Mesodermal cell (in vitro differentiated cells): ENCODE data around the gene TPSD1.

Experiments used
- H3K27ac ChIP-seq: 2 replicates; pipeline ENCODE4 v1.7.0; 2013; ENCODE audit warnings: mild to moderate bottlenecking, low read depth, low read length, moderate library complexity; ENCODE audit not compliant: severe bottlenecking
- H3K36me3 ChIP-seq: 2 replicates; pipeline ENCODE4 v1.7.1; 2013; ENCODE audit warnings: mild to moderate bottlenecking, low read length, moderate library complexity; ENCODE audit not compliant: control insufficient read depth, insufficient read depth
- H3K4me1 ChIP-seq: one replicate; pipeline ENCODE4 v1.7.1; 2013; ENCODE audit warnings: mild to moderate bottlenecking, low read length; ENCODE audit not compliant: insufficient read depth, control insufficient read depth, poor library complexity, severe bottlenecking
- H3K4me3 ChIP-seq: 2 replicates; pipeline ENCODE4 v1.7.0; 2013; ENCODE audit warnings: low read length, control low read depth, mild to moderate bottlenecking; ENCODE audit not compliant: insufficient read depth, poor library complexity, severe bottlenecking; ENCODE audit errors: extremely low read depth
- H3K9me3 ChIP-seq: 2 replicates; pipeline ENCODE4 v1.7.1; 2013; ENCODE audit warnings: mild to moderate bottlenecking, low read length, moderate library complexity; ENCODE audit not compliant: control insufficient read depth
- WGBS, 2 experiments: methylation state at CpG; one replicate each; pipeline ENCODE4 v1.1.5; 2013; ENCODE audit warnings: missing lambda C conversion rate in 2 of 2; ENCODE audit not compliant: insufficient coverage in 2 of 2; 5-methylcytosine and 5-hydroxymethylcytosine counted together

Gene TPSD1

GRCh38 chr16:1257561-1258224 is 1.8 kb downstream of the TPSD1 start:
- WGBS, 2 experiments = 85 to 91% methylated on average over 23 to 32 of the region's 34 CpGs
- H3K4me3 ChIP-seq = no peak overlapping the region
- H3K36me3 ChIP-seq = no peaks in the 10 kb centered on the region

GRCh38 chr16:1258225-1258600 is 2.3 kb downstream of the TPSD1 start:
- Histone ChIP-seq H3K36me3 (no peaks in the 10 kb centered on the region), H3K9me3 (no peaks in the 10 kb centered on the region), H3K27ac (no peak overlapping the region), H3K4me3 (no peak overlapping the region), H3K4me1 (no peaks in the 10 kb centered on the region)
- WGBS, 2 experiments = 83% methylated on average over 11 to 12 of the region's 12 CpGs

More at GRCh38 chr16:1257561-1258224, 1.8 kb downstream of the TPSD1 start:
- H3K27ac ChIP-seq = no peak overlapping the region
- H3K9me3 ChIP-seq = no peaks in the 10 kb centered on the region
- H3K4me1 ChIP-seq = no peaks in the 10 kb centered on the region

GRCh38 chr16:1258906-1259759 is 3.3 kb downstream of the TPSD1 start:
- 31 to 34% methylated on average over 34 to 39 of the region's 42 CpGs for WGBS, 2 experiments
- no peaks in the 10 kb centered on the region for H3K9me3 ChIP-seq
- no peak overlapping the region for H3K4me3 ChIP-seq
- no peak overlapping the region for H3K27ac ChIP-seq
- no peaks in the 10 kb centered on the region for H3K36me3 ChIP-seq
- H3K4me1 ChIP-seq = no peaks in the 10 kb centered on the region

DNA sequence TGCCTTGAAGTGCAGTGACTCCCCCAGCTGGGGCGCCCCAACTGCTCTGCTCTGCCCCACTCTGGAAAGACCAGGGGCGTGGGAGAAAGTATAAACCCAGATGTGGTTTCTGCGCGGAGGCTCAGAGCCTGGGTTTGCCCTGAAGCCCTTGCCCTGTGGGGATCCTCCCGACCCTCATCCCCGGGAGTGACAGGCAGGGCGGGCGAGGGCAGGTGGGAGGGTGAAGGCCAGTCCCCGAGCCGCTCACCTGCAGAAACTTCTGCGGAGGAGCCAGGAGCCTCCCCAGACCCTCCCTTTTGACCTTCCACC is 3.8 kb downstream of the TPSD1 start:
- Histone ChIP-seq H3K4me1 (no peaks in the 10 kb centered on the region), H3K4me3 (no peak overlapping the region), H3K36me3 (no peaks in the 10 kb centered on the region), H3K9me3 (peaks cover 3% of the 10 kb centered on the region), H3K27ac (no peak overlapping the region)
- 53 to 57% methylated on average over 9 to 10 of the region's 11 CpGs for WGBS, 2 experiments

DNA sequence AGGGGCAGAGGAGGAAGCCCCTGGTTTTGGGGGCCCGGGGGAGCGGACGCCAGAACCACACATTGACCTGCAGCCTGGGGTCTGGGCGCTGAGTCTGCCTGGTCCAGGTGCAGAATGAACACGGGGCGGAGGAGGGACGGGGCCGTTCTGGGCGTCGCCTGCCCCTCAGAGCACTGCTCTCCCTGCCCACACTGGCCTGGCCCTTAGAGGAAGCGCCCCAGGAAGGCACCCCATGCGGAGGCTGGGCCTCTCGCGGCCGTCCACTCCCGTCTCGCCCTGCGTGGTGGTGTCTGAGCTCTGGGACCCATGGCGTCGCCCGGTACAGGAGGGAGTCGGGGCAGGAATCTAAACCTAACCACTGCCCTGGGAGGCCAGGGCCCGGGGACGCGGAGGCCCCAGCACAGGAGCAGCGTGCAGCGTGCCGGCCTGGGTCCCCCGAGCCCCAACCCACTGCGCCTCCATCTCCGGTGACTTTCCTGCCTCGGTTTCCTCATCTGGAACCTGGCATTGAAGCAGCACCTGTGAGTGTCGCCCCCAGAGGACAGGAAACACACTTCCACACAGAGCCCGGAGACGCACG is 4.3 kb downstream of the TPSD1 start:
- Histone ChIP-seq H3K4me1 (no peaks in the 10 kb centered on the region), H3K9me3 (peaks cover 7% of the 10 kb centered on the region), H3K27ac (no peak overlapping the region), H3K4me3 (no peak overlapping the region), H3K36me3 (no peaks in the 10 kb centered on the region)
- WGBS, 2 experiments = 81 to 85% methylated on average over 32 of the region's 36 CpGs

DNA sequence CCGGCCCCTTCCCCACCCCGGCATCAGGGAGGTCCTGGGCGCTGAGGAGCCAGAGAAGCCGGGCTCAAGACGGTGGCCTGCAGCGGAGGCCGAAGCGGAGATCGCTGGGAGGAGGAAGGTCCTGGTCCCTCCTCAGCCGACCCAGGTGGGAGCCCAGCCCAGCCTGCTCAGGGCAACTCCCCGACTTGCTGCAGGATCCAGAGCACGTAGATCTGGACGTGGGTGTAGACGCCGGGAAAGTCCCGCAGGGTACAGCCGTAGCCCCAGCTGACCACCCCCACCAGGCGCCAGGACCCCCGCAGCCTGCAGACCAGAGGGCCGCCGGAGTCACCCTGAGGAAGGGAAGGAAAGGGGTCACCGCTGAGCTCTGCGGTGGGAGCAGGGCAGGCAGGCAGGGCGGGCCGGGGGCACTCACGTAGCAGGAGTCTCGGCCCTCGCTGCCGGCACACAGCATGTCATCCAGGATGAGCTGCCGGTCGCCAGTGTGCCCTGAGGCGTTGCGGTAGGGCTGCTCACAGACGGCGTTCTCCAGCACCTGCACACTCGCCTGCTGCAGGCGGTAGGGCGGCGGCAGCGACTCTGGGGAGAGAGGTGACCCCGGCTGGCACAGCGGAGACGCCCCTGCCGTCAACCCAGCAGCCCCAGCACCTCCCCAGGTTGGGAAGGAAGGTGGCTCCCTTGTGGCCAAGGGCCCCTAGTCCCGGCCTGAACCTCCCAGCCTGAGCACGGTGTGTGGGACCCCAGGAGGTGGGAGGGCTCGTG is 5.4 kb downstream of the TPSD1 start:
- H3K4me1 ChIP-seq = no peaks in the 10 kb centered on the region
- WGBS, 2 experiments = 42 to 43% methylated on average over 25 to 31 of the region's 47 CpGs
- H3K9me3 ChIP-seq = peaks cover 7% of the 10 kb centered on the region
- no peak overlapping the region for H3K4me3 ChIP-seq
- H3K27ac ChIP-seq = no peak overlapping the region
- no peaks in the 10 kb centered on the region for H3K36me3 ChIP-seq

DNA sequence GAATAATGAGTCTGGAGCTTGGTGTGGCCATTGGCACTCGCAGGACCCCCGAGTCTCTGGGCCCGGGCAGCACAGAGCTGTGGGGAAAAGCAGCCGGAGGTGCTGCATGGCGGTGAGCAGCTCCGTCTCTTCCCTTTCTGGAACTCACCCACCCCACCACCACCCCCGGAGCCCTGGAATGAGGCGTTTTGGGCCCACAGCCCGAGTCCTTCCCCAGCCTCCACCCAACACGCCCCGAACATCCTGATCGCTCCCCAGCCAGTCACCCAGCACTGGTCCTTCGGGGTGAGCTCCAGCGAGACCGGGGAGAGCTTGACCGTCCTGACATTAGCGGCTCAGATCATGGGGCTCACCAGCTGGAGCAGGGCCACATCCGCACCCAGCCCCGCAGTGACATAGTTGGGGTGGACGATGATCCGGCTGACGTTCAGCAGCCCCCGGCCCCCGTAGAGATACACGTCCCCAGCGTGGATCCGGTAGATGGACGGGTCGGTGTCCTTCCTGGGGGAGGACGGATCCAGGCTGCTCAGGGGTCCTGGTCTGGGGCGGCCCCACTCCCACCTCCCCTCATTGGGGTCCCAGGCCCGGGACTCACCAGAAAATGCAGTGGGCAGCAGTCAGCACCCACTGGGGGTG is 6.5 kb downstream of the TPSD1 start:
- no peaks in the 10 kb centered on the region for H3K36me3 ChIP-seq
- WGBS, 2 experiments = 93 to 95% methylated on average over 29 to 30 of the region's 32 CpGs
- no peak overlapping the region for H3K4me3 ChIP-seq
- H3K27ac ChIP-seq = no peak overlapping the region
- peaks cover 7% of the 10 kb centered on the region for H3K9me3 ChIP-seq
- H3K4me1 ChIP-seq = no peaks in the 10 kb centered on the region

GRCh38 chr16:1262846-1263221 is 7.0 kb downstream of the TPSD1 start:
- Histone ChIP-seq H3K27ac (no peak overlapping the region), H3K9me3 (peaks cover 7% of the 10 kb centered on the region), H3K4me1 (no peaks in the 10 kb centered on the region), H3K36me3 (no peaks in the 10 kb centered on the region), H3K4me3 (no peak overlapping the region)
- WGBS, 2 experiments = 90 to 93% methylated on average over 7 to 9 of the region's 9 CpGs

DNA sequence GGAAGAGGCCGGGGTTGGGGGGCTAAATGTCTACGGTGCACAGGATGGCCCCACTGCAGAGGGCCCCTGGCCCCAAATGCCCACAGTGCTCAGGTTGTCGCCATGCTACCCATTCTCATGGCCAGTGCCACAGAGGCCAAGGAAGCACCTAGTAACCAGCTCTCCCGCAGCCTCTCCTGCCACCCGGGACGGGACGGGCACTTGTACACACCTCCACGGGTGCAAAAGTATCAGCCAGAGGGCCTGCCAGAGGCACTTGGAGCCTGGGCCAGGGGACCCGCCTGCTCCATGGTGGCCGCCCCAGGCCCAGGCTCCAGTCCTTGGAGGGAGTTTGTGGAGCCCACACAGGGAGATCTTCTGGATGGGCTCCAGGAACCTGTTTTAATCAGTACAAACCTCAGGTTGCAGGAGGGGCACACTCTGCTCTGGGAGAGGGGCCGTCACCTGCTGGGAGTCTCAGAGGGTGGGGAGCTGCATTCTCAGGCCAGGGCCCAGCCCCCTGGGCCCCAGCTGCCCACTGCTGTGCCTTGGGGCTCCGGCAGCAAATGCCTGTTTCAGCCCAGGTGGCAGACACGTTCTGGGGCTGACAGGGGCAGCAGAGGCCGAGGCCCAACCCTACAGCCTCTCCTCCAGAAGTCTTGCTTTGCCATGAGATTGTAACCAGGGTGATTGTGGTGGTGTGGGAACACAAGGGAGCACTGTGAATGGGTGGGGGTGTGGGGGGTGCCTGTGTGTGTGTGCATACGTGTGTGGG is 7.9 kb downstream of the TPSD1 start:
- Histone ChIP-seq H3K4me1 (no peaks in the 10 kb centered on the region), H3K36me3 (no peaks in the 10 kb centered on the region), H3K4me3 (no peak overlapping the region), H3K27ac (no peak overlapping the region), H3K9me3 (peaks cover 7% of the 10 kb centered on the region)
- WGBS, 2 experiments = 88 to 95% methylated on average over 11 to 14 of the region's 15 CpGs
